ENCODE measurements around the gene ZNF275. TPM values are rescaled to one million over a fixed set of nuclear protein-coding genes. Genes with fewer than 3 reads are reported as not detected.

ZNF275 gene
- total and polyA plus RNA-seq, 2 of the 4 experiments (the other 2 are of a cell fraction), result 6.6 to 9.7 TPM

- Histone ChIP-seq H3K4me1 (ENCODE audit: control insufficient read depth, insufficient read depth, low read length) (no peaks in the 10 kb centered on the region), H3K23ac (ENCODE audit: low read depth, low read length) (no peak overlapping the region), H3K27ac (ENCODE audit: insufficient read depth, low read length) (no peak overlapping the region), H3K4ac (ENCODE audit: low read depth, low read length) (no peak overlapping the region), H2AFZ (replicated peaks; ENCODE audit: low read length, poor library complexity) (no peak overlapping the region), H3K9me3 (ENCODE audit: control insufficient read depth, insufficient read depth, low read length) (peaks cover 3% of the 10 kb centered on the region; the same call in 1 of the 2 replicates), H4K5ac (ENCODE audit: low read depth, low read length) (no peak overlapping the region), H2AK5ac (ENCODE audit: low read depth, low read length) (no peak overlapping the region), H3K9ac (ENCODE audit: low read depth, low read length) (no peak overlapping the region), H4K8ac (ENCODE audit: low read depth in 2 of 2, low read length in 2 of 2) (no peak overlapping the region), H3K79me1 (ENCODE audit: low read depth in 1 of 2, low read length in 2 of 2) (no peaks in the 10 kb centered on the region), H2BK120ac (ENCODE audit: low read depth, low read length) (no peak overlapping the region), H3K14ac (replicated peaks; ENCODE audit: low read depth, low read length) (no peak overlapping the region), H4K20me1 (ENCODE audit: insufficient read depth, low read length) (no peaks in the 10 kb centered on the region), H3K27me3 (ENCODE audit: control insufficient read depth, insufficient read depth, low read length) (no peaks in the 10 kb centered on the region), H3K9me1 (ENCODE audit: insufficient read depth, low read length) (no peaks in the 10 kb centered on the region), H4K91ac (ENCODE audit: insufficient read depth, low read depth, low read length) (no peak overlapping the region), H3K18ac (ENCODE audit: low read depth, low read length) (no peak overlapping the region), H3K4me2 (ENCODE audit: low read depth, low read length) (no peak overlapping the region), H2AK9ac (replicated peaks; ENCODE audit: low read depth, low read length, poor library complexity) (no peak overlapping the region), H3K36me3 (ENCODE audit: control insufficient read depth, insufficient read depth, low read length) (peaks cover 9% of the 10 kb centered on the region), H3K4me3 (ENCODE audit: insufficient read depth, low read depth, low read length) (no peak overlapping the region), H3K56ac (ENCODE audit: extremely low read depth, insufficient read depth, low read length) (no peak overlapping the region), H2BK5ac (ENCODE audit: low read depth, low read length, poor library complexity, severe bottlenecking) (no peak overlapping the region), H2BK15ac (ENCODE audit: low read depth, low read length) (no peak overlapping the region), H2BK20ac (ENCODE audit: low read depth, low read length) (no peak overlapping the region)
- BruUV-seq (replicated peaks), result no TSS peak
- TF ChIP-seq MAZ (IDR thresholded peaks at IDR 0.05; ENCODE audit: borderline replicate concordance, low read depth, low read length) (no peak), CHD1 (IDR thresholded peaks at IDR 0.05; ENCODE audit: low read depth, low read length) (no peak), RAD21 (IDR thresholded peaks at IDR 0.05; ENCODE audit: low read length) (no peak), CEBPB (IDR thresholded peaks at IDR 0.05; ENCODE audit: low read depth, low read length) (no peak), POLR2A (IDR thresholded peaks at IDR 0.05; ENCODE audit: low read depth, low read length) (no peak)
- TF ChIP-seq, protein P1, sequence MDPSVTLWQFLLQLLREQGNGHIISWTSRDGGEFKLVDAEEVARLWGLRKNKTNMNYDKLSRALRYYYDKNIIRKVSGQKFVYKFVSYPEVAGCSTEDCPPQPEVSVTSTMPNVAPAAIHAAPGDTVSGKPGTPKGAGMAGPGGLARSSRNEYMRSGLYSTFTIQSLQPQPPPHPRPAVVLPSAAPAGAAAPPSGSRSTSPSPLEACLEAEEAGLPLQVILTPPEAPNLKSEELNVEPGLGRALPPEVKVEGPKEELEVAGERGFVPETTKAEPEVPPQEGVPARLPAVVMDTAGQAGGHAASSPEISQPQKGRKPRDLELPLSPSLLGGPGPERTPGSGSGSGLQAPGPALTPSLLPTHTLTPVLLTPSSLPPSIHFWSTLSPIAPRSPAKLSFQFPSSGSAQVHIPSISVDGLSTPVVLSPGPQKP (IDR thresholded peaks at IDR 0.05; ENCODE audit: borderline replicate concordance, low read depth, low read length), result no peak
- intact Hi-C loops (cut with micrococcal nuclease), result no loop called here
- ChIA-PET POLR2A (ENCODE audit: unreplicated experiment) (no interaction called here), CTCF (no interaction called here)
- no peak for DNase-seq
- in situ Hi-C loops (cut with MboI; ENCODE audit: low sequenced_read_pairs), result no loop called here
- ATAC-seq (ENCODE audit: low read depth), result no peak
- 89% methylated on average over 5 of the region's 12 CpGs; no CpG with 5 or more reads in 1 of the 2 experiments for WGBS, 2 experiments (ENCODE audit: extremely low coverage in 2 of 2, insufficient read length in 1 of 2)
- dilution Hi-C loops (cut with HindIII; ENCODE audit: low sequenced_read_pairs, unreplicated experiment), result no loop called here
Observed at GRCh38 chrX:153353416-153353815, 19.5 kb downstream of the ZNF275 start.
